B cell (primary cell): ENCODE data around the gene RYK. TPM values are rescaled to one million over a fixed set of nuclear protein-coding genes. Genes with fewer than 3 reads are reported as not detected.

Experiments used
- ATAC-seq: fragments of 200-7000 bp; cut with Tn5 transposase; one replicate; pipeline ENCODE4 v1.10.0; 2021; ENCODE audit warnings: low read depth, mild to moderate bottlenecking, moderate number of reproducible peaks, moderate library complexity
- CTCF ChIA-PET: fragments of 350-600 bp; sonication (Branson Sonifier 250); formaldehyde crosslinking; loops from one replicate; lab custom pipeline; 2021; ENCODE audit warnings: antibody characterized with exemption, inconsistent platforms; lab: Charles Lee
- POLR2A ChIA-PET: fragments of 350-600 bp; sonication (Branson Sonifier 250); formaldehyde crosslinking; loops from one replicate; lab custom pipeline; 2021; ENCODE audit warnings: antibody characterized with exemption; lab: Charles Lee
- DNase-seq: peaks from one replicate; pipeline ENCODE4 v3.0.0; 2013
- H2AFZ ChIP-seq: 2 replicates; pipeline ENCODE4 v1.6.1; 2012; ENCODE audit warnings: mild to moderate bottlenecking, low read depth, low read length; ENCODE audit not compliant: insufficient read depth, poor library complexity, severe bottlenecking
- H3K27ac ChIP-seq, 2 donors: 1 replicate in 1 of 2; 2 replicates in 1 of 2; pipeline ENCODE4 v1.5.1; 2012 to 2013; ENCODE audit warnings: low read length in 2 of 2, mild to moderate bottlenecking in 2 of 2, moderate library complexity in 1 of 2
- H3K27me3 ChIP-seq, 4 experiments: fragments of 200-600 bp in 1 of 4; sonication (generic) in 1 of 4; replicated peaks in 1 of 4; 1 replicate in 2 of 4; 2 replicates in 2 of 4; pipeline versions ENCODE4 v1.6.1 to v1.7.0; 2013 to 2016; ENCODE audit warnings: low read length in 3 of 4, mild to moderate bottlenecking in 2 of 4, mixed read lengths in 1 of 4, moderate library complexity in 1 of 4; ENCODE audit not compliant: insufficient read depth in 4 of 4, control insufficient read depth in 3 of 4; ENCODE audit errors: control extremely low read depth in 1 of 4
- H3K36me3 ChIP-seq, 2 experiments: replicated peaks in 1 of 2; 1 replicate in 1 of 2; 2 replicates in 1 of 2; pipeline versions ENCODE4 v1.6.1 to v1.7.1; 2013; ENCODE audit warnings: low read length in 1 of 2; ENCODE audit not compliant: insufficient read depth in 2 of 2, control insufficient read depth in 1 of 2; ENCODE audit errors: control extremely low read depth in 1 of 2, extremely low read depth in 1 of 2
- H3K4me1 ChIP-seq, 2 donors: fragments of 200-600 bp in 1 of 2; sonication (generic) in 1 of 2; 1 replicate in 1 of 2; 2 replicates in 1 of 2; pipeline versions ENCODE4 v1.5.1 to v1.6.1; 2013 to 2017; ENCODE audit warnings: low read length in 2 of 2; ENCODE audit not compliant: control insufficient read depth in 2 of 2, insufficient read depth in 2 of 2
- H3K4me2 ChIP-seq: replicated peaks from 2 replicates; pipeline ENCODE3; 2012; ENCODE audit warnings: mild to moderate bottlenecking, low read depth, low read length; ENCODE audit not compliant: poor library complexity, severe bottlenecking
- H3K4me3 ChIP-seq, 5 experiments: fragments of 200-600 bp in 1 of 5; sonication (generic) in 1 of 5; 1 replicate in 3 of 5; 2 replicates in 2 of 5; pipeline versions ENCODE4 v1.5.1 to v1.7.0; 2011 to 2016; ENCODE audit warnings: low read length in 4 of 5, mild to moderate bottlenecking in 4 of 5, low read depth in 2 of 5, control low read depth in 1 of 5, moderate library complexity in 1 of 5; ENCODE audit not compliant: insufficient read depth in 1 of 5; ENCODE audit errors: control extremely low read depth in 1 of 5, extremely low read depth in 1 of 5
- H3K79me2 ChIP-seq: fragments of 200-600 bp; sonication (generic); one replicate; pipeline ENCODE4 v1.6.0; 2016; ENCODE audit warnings: low read length; ENCODE audit not compliant: control insufficient read depth, insufficient read depth
- H3K9ac ChIP-seq: fragments of 200-600 bp; sonication (generic); 2 replicates; pipeline ENCODE4 v1.6.1; 2017; ENCODE audit warnings: mild to moderate bottlenecking, low read length, moderate library complexity
- H3K9me3 ChIP-seq, 3 donors: one replicate each; pipeline versions ENCODE4 v1.6.1 to v1.7.1; 2013; ENCODE audit warnings: low read length in 2 of 3; ENCODE audit not compliant: control insufficient read depth in 2 of 3, insufficient read depth in 1 of 3; ENCODE audit errors: control extremely low read depth in 1 of 3
- H4K20me1 ChIP-seq: 2 replicates; pipeline ENCODE4 v1.6.0; 2012; ENCODE audit warnings: mild to moderate bottlenecking, low read length; ENCODE audit not compliant: insufficient read depth, control insufficient read depth, poor library complexity, severe bottlenecking
- H3K27ac Mint-ChIP-seq: one replicate; pipeline ENCODE4 v1.8.0; 2021; ENCODE audit warnings: mixed read lengths
- H3K27me3 Mint-ChIP-seq: one replicate; pipeline ENCODE4 v1.8.0; 2021; ENCODE audit warnings: mixed read lengths
- H3K4me1 Mint-ChIP-seq: one replicate; pipeline ENCODE4 v1.8.0; 2021; ENCODE audit warnings: mixed read lengths
- H3K4me3 Mint-ChIP-seq: one replicate; pipeline ENCODE4 v1.8.0; 2021; ENCODE audit warnings: mixed read lengths
- H3K9me3 Mint-ChIP-seq: one replicate; pipeline ENCODE4 v1.8.0; 2022; ENCODE audit warnings: mixed read lengths; ENCODE audit not compliant: insufficient read depth
- CTCF ChIP-seq: fragments of 200-600 bp; IDR thresholded peaks from one replicate; pipeline ENCODE4 v1.8.0; 2022; ENCODE audit warnings: antibody characterized with exemption, mild to moderate bottlenecking
- EZH2 ChIP-seq: IDR thresholded peaks from 2 replicates; pipeline ENCODE4 v1.6.1; 2012; ENCODE audit warnings: borderline replicate concordance, low read depth, mild to moderate bottlenecking, moderate library complexity, low read length; ENCODE audit not compliant: insufficient read depth, poor library complexity, severe bottlenecking
- WGBS: methylation state at CpG from one replicate; pipeline ENCODE4 v1.1.5; 2013; ENCODE audit warnings: missing lambda C conversion rate; ENCODE audit not compliant: insufficient coverage; 5-methylcytosine and 5-hydroxymethylcytosine counted together
- intact Hi-C: fragments of 100-400 bp; cut with micrococcal nuclease; formaldehyde crosslinking; loops from one replicate; pipeline ENCODE4 v1.10.0; 2022
- polyA plus RNA-seq: library from polyadenylated mRNA; depleted of rRNA; stranded (reverse); fragments of >200 nt; gene quantifications from 2 replicates; pipeline ENCODE4 v1.2.3, GENCODE V29; 2012
- total RNA-seq, 2 donors: library from RNA; stranded (reverse); fragments of 120-200 nt in 1 of 2; gene quantifications; 1 replicate in 1 of 2; 2 replicates in 1 of 2; pipeline versions ENCODE4 v1.2.3 to v1.2.4, GENCODE V29; 2013 to 2022

RYK gene
- total and polyA plus RNA-seq, 2 donors (not counting 1 experiment from before 2014, with no cell fraction given) = 16.9 to 67.7 TPM

- intact Hi-C loops = no loop called here
- Histone ChIP-seq H3K9me3 (peaks cover 0 to 3% (median 0%) of the 10 kb centered on the region in 3 donors), H4K20me1 (no peaks in the 10 kb centered on the region), H3K27me3 (no peaks in the 10 kb centered on the region), H3K27ac (no peak overlapping the region), H3K4me2 (no peak overlapping the region), H3K9ac (no peak overlapping the region), H3K79me2 (no peaks in the 10 kb centered on the region), H2AFZ (no peak overlapping the region), H3K4me1 (no peaks in the 10 kb centered on the region), H3K36me3 (peaks cover 3 to 31% of the 10 kb centered on the region in 2 experiments), H3K4me3 (no peak overlapping the region)
- CTCF ChIA-PET = interaction anchor here (0.8 to 10.3 kb wide), 12 partner anchors 13 to 293 kb away, joined by 3 to 121 read pairs (median 4); no protein-coding TSS in a partner anchor
- TF ChIP-seq EZH2 = no peak
- TF ChIP-seq CTCF = no peak
- WGBS = no CpG with 5 or more reads among the region's 3 CpGs
- POLR2A ChIA-PET = no interaction called here
- H3K9me3 Mint-ChIP-seq = peaks cover 3% of the 10 kb centered on the region
- H3K4me1 Mint-ChIP-seq = no peaks in the 10 kb centered on the region
- no peak overlapping the region for H3K4me3 Mint-ChIP-seq
- H3K27me3 Mint-ChIP-seq = no peaks in the 10 kb centered on the region
- DNase-seq (no peak), ATAC-seq (no peak)
- no peak overlapping the region for H3K27ac Mint-ChIP-seq
These were observed 51.4 kb downstream of the RYK start for GRCh38 chr3:134199240-134199639.

- no peaks in the 10 kb centered on the region for H3K27me3 Mint-ChIP-seq
- H3K27ac Mint-ChIP-seq = no peak overlapping the region
- peaks cover 5 to 35% of the 10 kb centered on the region in 2 experiments for H3K36me3 ChIP-seq
- H3K4me1 ChIP-seq = no peaks in the 10 kb centered on the region
- intact Hi-C loops = no loop called here
- H3K27me3 ChIP-seq = no peaks in the 10 kb centered on the region
- WGBS = 100% methylated on average over 2 of the region's 2 CpGs
- no peak overlapping the region for H3K4me2 ChIP-seq
- no peak for ATAC-seq
- no peaks in the 10 kb centered on the region for H3K79me2 ChIP-seq
- H3K9ac ChIP-seq = no peak overlapping the region
- ChIA-PET POLR2A (no interaction called here), CTCF (interaction anchor here (0.9 to 10.3 kb wide), 9 partner anchors 14 to 294 kb away, joined by 3 to 121 read pairs (median 6); no protein-coding TSS in a partner anchor)
- no peak overlapping the region for H3K4me3 ChIP-seq
- no peak for DNase-seq
- H4K20me1 ChIP-seq = no peaks in the 10 kb centered on the region
- TF ChIP-seq CTCF (no peak), EZH2 (no peak)
- no peak overlapping the region for H2AFZ ChIP-seq
- no peaks in the 10 kb centered on the region for H3K4me1 Mint-ChIP-seq
- peaks cover 3% of the 10 kb centered on the region for H3K9me3 Mint-ChIP-seq
- H3K4me3 Mint-ChIP-seq = no peak overlapping the region
- H3K27ac ChIP-seq = no peak overlapping the region
- peaks cover 0 to 3% (median 0%) of the 10 kb centered on the region in 3 donors for H3K9me3 ChIP-seq
These were observed 52.2 kb downstream of the RYK start for GRCh38 chr3:134198414-134198813.
